Myometrial cell (primary cell): Measurements from ENCODE around the gene CLEC4M. TPM values are rescaled to one million over a fixed set of nuclear protein-coding genes. Genes with fewer than 3 reads are reported as not detected.

Experiments used
- total RNA-seq: library from RNA; depleted of rRNA; stranded (reverse); fragments of >200 nt; gene quantifications from 2 replicates; pipeline ENCODE4 v1.2.3, GENCODE V29; 2015

Gene CLEC4M
- not detected in 2 replicates for total RNA-seq

GRCh38 chr19:7762719-7763293 lies at the start of gene CLEC4M:
Gene CLEC4M, plus strand, starts transcription at chr19:7763243. Its CDS starts 24 bp downstream, at chr19:7763267.

GRCh38 chr19:7732045-7732444 lies 31.0 kb upstream of the CLEC4M start, which contains the start of gene CLEC4G:
Gene CLEC4G, minus strand, starts transcription at chr19:7732110. Its CDS starts 8 bp downstream, at chr19:7732102.

GRCh38 chr19:7746903-7747884 lies 15.8 kb upstream of the CLEC4M start, which contains the start of gene CD209:
Gene CD209, minus strand, starts transcription at chr19:7747534. Its CDS starts 23 bp downstream, at chr19:7747511.

Other genes with a start within 250 kb of the CLEC4M start
- gene ZNF358, start 247.1 kb upstream of the CLEC4M start, total RNA-seq = 20.2 and 22.5 TPM in 2 replicates
- 3.9 and 4.6 TPM in 2 replicates for gene MCOLN1, start 240.6 kb upstream of the CLEC4M start, total RNA-seq
- 159 and 163 TPM in 2 replicates for gene PNPLA6, start 227.5 kb upstream of the CLEC4M start, total RNA-seq
- gene CAMSAP3, start 167.4 kb upstream of the CLEC4M start, total RNA-seq = not detected in 2 replicates
- gene XAB2, start 133.7 kb upstream of the CLEC4M start, total RNA-seq = 42.2 and 45.3 TPM in 2 replicates
- gene PET100, start 133.4 kb upstream of the CLEC4M start, total RNA-seq = 4.9 and 7.4 TPM in 2 replicates
- not detected in 2 replicates for gene PCP2, start 129.5 kb upstream of the CLEC4M start, total RNA-seq
- gene STXBP2, start 126.1 kb upstream of the CLEC4M start, total RNA-seq = 12.1 and 22.8 TPM in 2 replicates
- not detected in 2 replicates for gene RETN, start 94.2 kb upstream of the CLEC4M start, total RNA-seq
- not detected in 2 replicates for gene MCEMP1, start 86.2 kb upstream of the CLEC4M start, total RNA-seq
- 86.2 and 107 TPM in 2 replicates for gene TRAPPC5, start 82.4 kb upstream of the CLEC4M start, total RNA-seq
- gene FCER2, start 61.1 kb upstream of the CLEC4M start, total RNA-seq = not detected in 2 replicates
- not detected in 2 replicates for gene CLEC4G, start 31.1 kb upstream of the CLEC4M start, total RNA-seq
- gene CD209, start 15.7 kb upstream of the CLEC4M start, total RNA-seq = not detected in 2 replicates
- gene EVI5L, start 67.0 kb downstream of the CLEC4M start, total RNA-seq = 25.5 and 44.4 TPM in 2 replicates
- gene PRR36, start 111.1 kb downstream of the CLEC4M start, total RNA-seq = not detected in 2 replicates
- 7.2 and 8.5 TPM in 2 replicates for gene LRRC8E, start 125.3 kb downstream of the CLEC4M start, total RNA-seq
- 8.4 and 9.6 TPM in 2 replicates for gene MAP2K7, start 140.6 kb downstream of the CLEC4M start, total RNA-seq
- 25.4 TPM in 1 of 2 replicates, not detected in the other for gene TGFBR3L, start 151.6 kb downstream of the CLEC4M start, total RNA-seq
- 60.5 and 80.3 TPM in 2 replicates for gene SNAPC2, start 157.1 kb downstream of the CLEC4M start, total RNA-seq
- gene CTXN1, start 162.9 kb downstream of the CLEC4M start, total RNA-seq = 2.9 and 4.3 TPM in 2 replicates
- 67.7 and 89.3 TPM in 2 replicates for gene TIMM44, start 180.4 kb downstream of the CLEC4M start, total RNA-seq
- gene ELAVL1, start 242.4 kb downstream of the CLEC4M start, total RNA-seq = 45.7 and 48.4 TPM in 2 replicates